Lung (tissue), 12 donors: ENCODE results near the gene DCDC2C. TPM values are rescaled to one million over a fixed set of nuclear protein-coding genes. Genes with fewer than 3 reads are reported as not detected.

ENCODE experiments used
- ATAC-seq: fragments of 200-7000 bp; cut with Tn5 transposase; one replicate; pipeline ENCODE4 v1.9.1; 2020; ENCODE audit warnings: moderate number of reproducible peaks; ENCODE audit not compliant: insufficient read depth, low FRiP score
- DNase-seq, 3 donors: peaks; one replicate each; pipeline ENCODE4 v3.0.0-alpha.2; 2013 to 2017
- H3K27ac ChIP-seq, 2 donors: one replicate each; pipeline ENCODE4 v1.5.1; 2013; ENCODE audit warnings: mild to moderate bottlenecking in 2 of 2, moderate library complexity in 2 of 2, control low read depth in 1 of 2, inconsistent platforms in 1 of 2, low read depth in 1 of 2, low read length in 1 of 2
- H3K27me3 ChIP-seq, 3 donors: one replicate each; pipeline ENCODE4 v1.5.1; 2013; ENCODE audit warnings: low read length in 2 of 3; ENCODE audit not compliant: control insufficient read depth in 3 of 3, insufficient read depth in 3 of 3
- H3K36me3 ChIP-seq, 4 donors: one replicate each; pipeline ENCODE4 v1.5.1; 2013; ENCODE audit warnings: low read length in 4 of 4, mild to moderate bottlenecking in 1 of 4, moderate library complexity in 1 of 4; ENCODE audit not compliant: control insufficient read depth in 4 of 4, insufficient read depth in 4 of 4
- H3K4me1 ChIP-seq, 5 donors: one replicate each; pipeline ENCODE4 v1.5.1; 2013; ENCODE audit warnings: low read length in 5 of 5, mild to moderate bottlenecking in 2 of 5, moderate library complexity in 1 of 5; ENCODE audit not compliant: control insufficient read depth in 5 of 5, insufficient read depth in 5 of 5
- H3K4me3 ChIP-seq: one replicate; pipeline ENCODE4 v1.5.1; 2013; ENCODE audit warnings: mild to moderate bottlenecking, control low read depth, moderate library complexity
- H3K9ac ChIP-seq, 2 donors: one replicate each; pipeline ENCODE4 v1.5.1; 2013; ENCODE audit warnings: low read length in 2 of 2, control low read depth in 1 of 2; ENCODE audit not compliant: insufficient read depth in 1 of 2
- H3K9me3 ChIP-seq, 4 donors: one replicate each; pipeline ENCODE4 v1.5.1; 2013; ENCODE audit warnings: low read length in 3 of 4, mild to moderate bottlenecking in 1 of 4, moderate library complexity in 1 of 4; ENCODE audit not compliant: control insufficient read depth in 4 of 4, insufficient read depth in 3 of 4
- WGBS, 2 donors: extraction: QIAGEN DNeasy Blood & Tissue Kit; methylation state at CpG; one replicate each; pipeline ENCODE4 v1.1.7; 2013; 5-methylcytosine and 5-hydroxymethylcytosine counted together
- polyA plus RNA-seq, 2 donors: library from polyadenylated mRNA; stranded (reverse); fragments of 200-250 nt; gene quantifications; one replicate each; pipeline ENCODE4 v1.2.1, GENCODE V29; 2013
- total RNA-seq, 2 donors: library from RNA; depleted of rRNA in 1 of 2; stranded (reverse); fragments of >200 nt in 1 of 2; gene quantifications; one replicate each; pipeline ENCODE4 v1.2.1, GENCODE V29; 2014 to 2021
- TF ChIP-seq, protein P1 (sequence below): IDR thresholded peaks from 2 replicates; pipeline ENCODE4 v1.5.1; 2012; ENCODE audit warnings: mild to moderate bottlenecking; ENCODE audit errors: control extremely low read depth, extremely low read depth
- donor health status: control.
- donor health status: control.
- donor health status: Bipolar disorder and iron deficiency.
- donor health status: healthy.
- donor health status: DM: yes; HTN: yes; CAD: no.

The DCDC2C gene
- total and polyA plus RNA-seq, 4 donors: 0.37 TPM; not detected in 3

DNA sequence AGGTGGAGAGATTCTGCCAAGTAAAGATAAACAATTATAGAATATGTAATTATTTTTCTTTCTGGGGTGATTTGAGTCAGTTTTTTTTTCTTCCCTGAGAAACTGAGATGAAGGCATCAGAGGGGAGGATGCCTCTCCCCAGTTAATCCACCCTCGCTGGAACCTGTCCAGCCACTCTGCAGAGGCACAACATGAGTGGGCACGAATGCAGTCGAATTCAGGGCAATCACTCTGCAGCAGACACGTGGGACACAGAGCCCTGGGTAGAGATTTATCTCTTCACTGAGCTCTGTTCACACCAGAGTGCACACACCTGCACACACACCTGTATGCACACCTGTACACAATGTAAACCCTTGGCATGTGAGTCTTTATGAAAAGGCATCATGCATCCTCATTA lies 154.2 kb downstream of the DCDC2C start:
- Histone ChIP-seq H3K9me3 (peaks cover 0 to 8% (median 4%) of the 10 kb centered on the region in 4 donors), H3K27ac (no peak overlapping the region), H3K4me1 (no peaks in the 10 kb centered on the region), H3K27me3 (peaks cover 0 to 3% (median 0%) of the 10 kb centered on the region in 3 donors), H3K9ac (no peak overlapping the region), H3K4me3 (no peak overlapping the region), H3K36me3 (no peaks in the 10 kb centered on the region)
- TF ChIP-seq, protein P1, sequence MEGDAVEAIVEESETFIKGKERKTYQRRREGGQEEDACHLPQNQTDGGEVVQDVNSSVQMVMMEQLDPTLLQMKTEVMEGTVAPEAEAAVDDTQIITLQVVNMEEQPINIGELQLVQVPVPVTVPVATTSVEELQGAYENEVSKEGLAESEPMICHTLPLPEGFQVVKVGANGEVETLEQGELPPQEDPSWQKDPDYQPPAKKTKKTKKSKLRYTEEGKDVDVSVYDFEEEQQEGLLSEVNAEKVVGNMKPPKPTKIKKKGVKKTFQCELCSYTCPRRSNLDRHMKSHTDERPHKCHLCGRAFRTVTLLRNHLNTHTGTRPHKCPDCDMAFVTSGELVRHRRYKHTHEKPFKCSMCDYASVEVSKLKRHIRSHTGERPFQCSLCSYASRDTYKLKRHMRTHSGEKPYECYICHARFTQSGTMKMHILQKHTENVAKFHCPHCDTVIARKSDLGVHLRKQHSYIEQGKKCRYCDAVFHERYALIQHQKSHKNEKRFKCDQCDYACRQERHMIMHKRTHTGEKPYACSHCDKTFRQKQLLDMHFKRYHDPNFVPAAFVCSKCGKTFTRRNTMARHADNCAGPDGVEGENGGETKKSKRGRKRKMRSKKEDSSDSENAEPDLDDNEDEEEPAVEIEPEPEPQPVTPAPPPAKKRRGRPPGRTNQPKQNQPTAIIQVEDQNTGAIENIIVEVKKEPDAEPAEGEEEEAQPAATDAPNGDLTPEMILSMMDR: no peak
- 59 to 71% methylated on average over 4 of the region's 4 CpGs for WGBS, 2 donors
- no peak for DNase-seq
- ATAC-seq: no peak

DNA sequence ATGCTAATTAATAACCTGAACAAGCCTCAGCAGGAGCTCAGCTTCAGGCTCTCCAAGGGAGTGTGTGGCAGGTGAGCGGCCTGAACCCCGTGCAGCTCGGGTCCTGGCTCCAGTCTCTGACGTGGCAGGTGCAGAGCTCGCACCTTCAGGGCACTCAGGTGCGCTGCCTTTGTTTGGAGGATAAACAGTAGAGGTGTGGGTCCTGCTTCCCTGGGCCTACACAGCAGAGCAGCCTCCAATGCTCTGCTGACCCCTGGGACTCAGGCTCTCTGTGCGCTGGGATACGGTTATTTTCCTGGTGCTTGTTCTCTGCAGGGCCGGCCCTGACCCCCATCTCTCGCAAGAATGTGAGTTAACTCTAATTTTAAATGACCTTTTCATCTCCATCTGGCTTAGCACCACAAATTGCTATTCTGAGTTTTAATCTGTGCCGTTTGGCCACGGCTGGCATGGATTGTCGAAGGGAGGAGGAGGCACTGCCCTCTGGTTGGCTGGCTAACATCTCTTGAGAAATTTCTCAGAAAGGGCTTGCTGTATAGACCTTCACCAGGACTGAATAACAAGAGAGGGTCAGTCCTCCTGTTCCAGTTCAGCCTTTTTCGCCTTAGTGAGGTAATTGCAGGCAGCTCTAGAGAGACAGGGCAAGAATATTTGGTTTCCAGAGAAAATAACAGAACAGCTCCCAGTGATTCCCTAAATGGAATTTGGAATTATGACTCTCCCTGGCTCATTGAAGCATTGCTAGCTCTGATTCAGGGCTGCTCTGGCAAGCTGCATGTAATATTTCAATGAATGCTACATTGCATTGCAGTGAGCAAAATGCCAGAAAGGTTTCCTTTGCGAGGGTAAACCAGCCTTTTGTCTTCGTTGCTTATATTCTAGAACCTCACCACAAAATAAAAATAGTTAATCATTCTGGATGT lies 161.8 kb downstream of the DCDC2C start:
- ATAC-seq: no peak
- WGBS, 2 donors: 83 to 89% methylated on average over 16 of the region's 16 CpGs
- no peak for DNase-seq

DNA sequence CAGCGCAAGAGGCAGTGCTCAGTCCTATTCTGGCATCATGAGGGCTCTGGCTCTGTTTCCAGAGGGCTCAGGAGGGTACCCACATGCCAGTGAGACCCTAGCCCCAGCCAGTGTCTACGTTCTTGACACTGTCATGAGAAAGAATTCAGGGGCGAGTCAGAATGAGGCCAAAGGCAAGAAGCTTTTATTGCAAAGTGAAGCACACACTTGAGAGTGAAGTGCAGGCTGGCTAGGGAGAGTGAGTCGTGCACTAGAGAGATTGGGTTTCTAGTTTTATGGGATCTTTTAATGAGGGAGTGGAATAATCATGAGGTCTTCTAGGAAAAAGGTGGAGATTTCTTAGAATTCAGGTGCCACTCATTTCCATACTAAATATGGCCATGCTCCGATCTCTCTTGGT lies 164.1 kb downstream of the DCDC2C start:
- no peak overlapping the region for H3K27ac ChIP-seq
- DNase-seq: peak; percentile 44 to 73 (median 47)
- H3K4me3 ChIP-seq: no peak overlapping the region
- H3K9ac ChIP-seq: no peak overlapping the region
- H3K36me3 ChIP-seq: no peaks in the 10 kb centered on the region
- H3K9me3 ChIP-seq: peaks cover 0 to 5% (median 0%) of the 10 kb centered on the region in 4 donors
- TF ChIP-seq, protein P1: no peak
- ATAC-seq: no peak
- 75 to 81% methylated on average over 5 of the region's 5 CpGs for WGBS, 2 donors
- H3K4me1 ChIP-seq: peaks cover 0 to 22% (median 5%) of the 10 kb centered on the region in 5 donors
- H3K27me3 ChIP-seq: peaks cover 0 to 4% (median 0%) of the 10 kb centered on the region in 3 donors

More for the DNA sequence above, 161.8 kb downstream of the DCDC2C start:
- Histone ChIP-seq H3K36me3 (no peaks in the 10 kb centered on the region), H3K9ac (no peak overlapping the region), H3K4me3 (no peak overlapping the region), H3K4me1 (peaks cover 0 to 10% (median 3%) of the 10 kb centered on the region in 5 donors), H3K27ac (no peak overlapping the region), H3K9me3 (peaks cover 0 to 5% (median 0%) of the 10 kb centered on the region in 4 donors), H3K27me3 (peaks cover 0 to 3% (median 0%) of the 10 kb centered on the region in 3 donors)
- TF ChIP-seq, protein P1: no peak
